ENCODE data around the gene PPP1R14C.

DNA sequence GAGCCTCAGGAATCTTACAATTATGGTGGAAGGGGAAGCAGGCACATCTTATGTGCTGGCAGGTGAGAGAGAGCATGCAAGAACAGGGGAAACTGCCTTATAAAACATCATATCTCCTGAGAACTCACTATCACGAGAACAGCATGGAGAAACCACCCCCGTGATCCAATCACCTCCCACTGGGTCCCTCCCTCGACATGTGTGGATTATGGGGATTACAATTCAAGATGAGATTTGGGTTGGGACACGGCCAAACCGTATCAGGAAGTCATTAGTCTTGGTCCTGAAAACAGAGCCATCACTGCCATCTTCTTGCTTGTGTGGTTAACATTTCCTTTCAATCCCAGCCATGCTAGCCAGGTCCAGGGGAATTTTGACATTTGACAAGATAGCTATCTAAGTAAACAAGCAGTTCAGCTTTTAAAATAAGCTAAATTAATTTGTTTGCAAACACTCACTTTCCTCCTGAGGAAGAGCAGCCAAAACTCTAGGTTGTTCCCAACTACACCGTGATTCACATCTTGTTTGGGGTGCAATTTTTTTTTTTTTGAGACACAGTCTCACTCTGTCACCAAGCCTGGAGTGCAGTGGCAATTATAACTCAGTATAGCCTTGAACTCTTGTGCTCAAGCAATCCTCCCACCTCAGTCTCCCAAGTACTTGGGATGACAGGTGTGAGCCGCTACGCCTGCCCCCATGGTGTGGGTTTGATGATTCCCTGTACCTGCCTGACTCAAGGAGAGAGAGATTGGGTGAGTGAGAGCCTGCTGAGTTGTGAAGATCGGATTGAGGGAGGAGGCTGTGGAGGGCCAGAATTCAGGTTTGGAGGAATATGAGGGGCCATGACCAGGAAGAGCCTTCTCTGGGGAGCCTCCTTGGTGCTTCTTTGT, 13.0 kb upstream of the PPP1R14C start:
- TF ChIP-seq POLR2A (IDR thresholded peaks at IDR 0.05), result no peak
- TF ChIP-seq, protein P1, sequence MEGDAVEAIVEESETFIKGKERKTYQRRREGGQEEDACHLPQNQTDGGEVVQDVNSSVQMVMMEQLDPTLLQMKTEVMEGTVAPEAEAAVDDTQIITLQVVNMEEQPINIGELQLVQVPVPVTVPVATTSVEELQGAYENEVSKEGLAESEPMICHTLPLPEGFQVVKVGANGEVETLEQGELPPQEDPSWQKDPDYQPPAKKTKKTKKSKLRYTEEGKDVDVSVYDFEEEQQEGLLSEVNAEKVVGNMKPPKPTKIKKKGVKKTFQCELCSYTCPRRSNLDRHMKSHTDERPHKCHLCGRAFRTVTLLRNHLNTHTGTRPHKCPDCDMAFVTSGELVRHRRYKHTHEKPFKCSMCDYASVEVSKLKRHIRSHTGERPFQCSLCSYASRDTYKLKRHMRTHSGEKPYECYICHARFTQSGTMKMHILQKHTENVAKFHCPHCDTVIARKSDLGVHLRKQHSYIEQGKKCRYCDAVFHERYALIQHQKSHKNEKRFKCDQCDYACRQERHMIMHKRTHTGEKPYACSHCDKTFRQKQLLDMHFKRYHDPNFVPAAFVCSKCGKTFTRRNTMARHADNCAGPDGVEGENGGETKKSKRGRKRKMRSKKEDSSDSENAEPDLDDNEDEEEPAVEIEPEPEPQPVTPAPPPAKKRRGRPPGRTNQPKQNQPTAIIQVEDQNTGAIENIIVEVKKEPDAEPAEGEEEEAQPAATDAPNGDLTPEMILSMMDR (IDR thresholded peaks at IDR 0.05), result no peak

Data from uterus (tissue), 2 donors.